ENCODE results near the gene PLIN5.

GRCh38 chr19:4533334-4533733, 1.7 kb downstream of the PLIN5 start:
- no peak for TF ChIP-seq POLR2A (IDR thresholded peaks at IDR 0.05)
- TF ChIP-seq, protein P1, sequence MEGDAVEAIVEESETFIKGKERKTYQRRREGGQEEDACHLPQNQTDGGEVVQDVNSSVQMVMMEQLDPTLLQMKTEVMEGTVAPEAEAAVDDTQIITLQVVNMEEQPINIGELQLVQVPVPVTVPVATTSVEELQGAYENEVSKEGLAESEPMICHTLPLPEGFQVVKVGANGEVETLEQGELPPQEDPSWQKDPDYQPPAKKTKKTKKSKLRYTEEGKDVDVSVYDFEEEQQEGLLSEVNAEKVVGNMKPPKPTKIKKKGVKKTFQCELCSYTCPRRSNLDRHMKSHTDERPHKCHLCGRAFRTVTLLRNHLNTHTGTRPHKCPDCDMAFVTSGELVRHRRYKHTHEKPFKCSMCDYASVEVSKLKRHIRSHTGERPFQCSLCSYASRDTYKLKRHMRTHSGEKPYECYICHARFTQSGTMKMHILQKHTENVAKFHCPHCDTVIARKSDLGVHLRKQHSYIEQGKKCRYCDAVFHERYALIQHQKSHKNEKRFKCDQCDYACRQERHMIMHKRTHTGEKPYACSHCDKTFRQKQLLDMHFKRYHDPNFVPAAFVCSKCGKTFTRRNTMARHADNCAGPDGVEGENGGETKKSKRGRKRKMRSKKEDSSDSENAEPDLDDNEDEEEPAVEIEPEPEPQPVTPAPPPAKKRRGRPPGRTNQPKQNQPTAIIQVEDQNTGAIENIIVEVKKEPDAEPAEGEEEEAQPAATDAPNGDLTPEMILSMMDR (IDR thresholded peaks at IDR 0.05) = no peak
